Neuron (in vitro differentiated cells): ENCODE measurements around the gene SPOCK1.
"Not testable (repeated sequence)": the region's sequence is repeated elsewhere in the genome, so short reads cannot be mapped to it uniquely, and the experiment has no call there.

Experiments used
- H2AFZ ChIP-seq: one replicate; pipeline ENCODE4 v1.6.1; 2013; ENCODE audit warnings: low read depth, mild to moderate bottlenecking, inconsistent platforms, low read length, moderate library complexity
- H3K27me3 ChIP-seq: one replicate; pipeline ENCODE4 v1.6.1; 2013; ENCODE audit warnings: low read length; ENCODE audit not compliant: insufficient read depth
- H3K36me3 ChIP-seq: one replicate; pipeline ENCODE4 v1.6.1; 2013; ENCODE audit warnings: low read length; ENCODE audit not compliant: insufficient read depth
- H3K4me1 ChIP-seq: one replicate; pipeline ENCODE4 v1.6.1; 2013; ENCODE audit warnings: low read length; ENCODE audit not compliant: insufficient read depth
- H3K4me3 ChIP-seq: 2 replicates; pipeline ENCODE4 v1.5.1; 2013; ENCODE audit warnings: mild to moderate bottlenecking, low read length, moderate library complexity
- H3K9me3 ChIP-seq: one replicate; pipeline ENCODE4 v1.6.1; 2013; ENCODE audit warnings: low read length

Gene SPOCK1

GRCh38 chr5:137259115-137259514, 240.0 kb downstream of the SPOCK1 start:
- peaks cover 20% of the 10 kb centered on the region for H3K4me1 ChIP-seq
- H2AFZ ChIP-seq, H3K4me3 ChIP-seq, H3K36me3 ChIP-seq, H3K27me3 ChIP-seq, H3K9me3 ChIP-seq: not testable (repeated sequence)

- Histone ChIP-seq H3K27me3 (no peaks in the 10 kb centered on the region), H3K4me3 (no peak overlapping the region), H3K36me3 (no peaks in the 10 kb centered on the region), H3K9me3 (no peaks in the 10 kb centered on the region), H2AFZ (no peak overlapping the region), H3K4me1 (no peaks in the 10 kb centered on the region)
Measured at GRCh38 chr5:137254119-137255090, 244.7 kb downstream of the SPOCK1 start.

GRCh38 chr5:137252512-137252911, 246.6 kb downstream of the SPOCK1 start:
- Histone ChIP-seq H3K9me3 (no peaks in the 10 kb centered on the region), H2AFZ (no peak overlapping the region), H3K36me3 (no peaks in the 10 kb centered on the region), H3K4me1 (no peaks in the 10 kb centered on the region), H3K27me3 (no peaks in the 10 kb centered on the region), H3K4me3 (no peak overlapping the region)

- no peak overlapping the region for H2AFZ ChIP-seq
- H3K4me3 ChIP-seq, result no peak overlapping the region
- no peaks in the 10 kb centered on the region for H3K9me3 ChIP-seq
- no peaks in the 10 kb centered on the region for H3K27me3 ChIP-seq
- no peaks in the 10 kb centered on the region for H3K36me3 ChIP-seq
- H3K4me1 ChIP-seq, result no peaks in the 10 kb centered on the region
Measured at GRCh38 chr5:137250421-137250820, 248.7 kb downstream of the SPOCK1 start.

- no peaks in the 10 kb centered on the region for H3K36me3 ChIP-seq
Measured at GRCh38 chr5:137248527-137248926, 250.6 kb downstream of the SPOCK1 start.

GRCh38 chr5:137245438-137245837, 253.7 kb downstream of the SPOCK1 start:
- Histone ChIP-seq H2AFZ (no peak overlapping the region), H3K4me1 (no peaks in the 10 kb centered on the region), H3K4me3 (no peak overlapping the region), H3K36me3 (no peaks in the 10 kb centered on the region), H3K27me3 (no peaks in the 10 kb centered on the region), H3K9me3 (no peaks in the 10 kb centered on the region)

More at GRCh38 chr5:137248527-137248926, 250.6 kb downstream of the SPOCK1 start:
- Histone ChIP-seq H2AFZ (no peak overlapping the region), H3K9me3 (no peaks in the 10 kb centered on the region), H3K4me1 (no peaks in the 10 kb centered on the region), H3K4me3 (no peak overlapping the region), H3K27me3 (no peaks in the 10 kb centered on the region)

GRCh38 chr5:137240285-137240684, 258.8 kb downstream of the SPOCK1 start:
- no peaks in the 10 kb centered on the region for H3K9me3 ChIP-seq
- no peaks in the 10 kb centered on the region for H3K36me3 ChIP-seq
- no peak overlapping the region for H2AFZ ChIP-seq
- no peaks in the 10 kb centered on the region for H3K4me1 ChIP-seq
- no peaks in the 10 kb centered on the region for H3K27me3 ChIP-seq
- H3K4me3 ChIP-seq, result no peak overlapping the region

GRCh38 chr5:137236849-137237507, 262.1 kb downstream of the SPOCK1 start:
- no peaks in the 10 kb centered on the region for H3K27me3 ChIP-seq
- H3K4me3 ChIP-seq, result no peak overlapping the region
- no peak overlapping the region for H2AFZ ChIP-seq
- no peaks in the 10 kb centered on the region for H3K36me3 ChIP-seq
- H3K4me1 ChIP-seq, result no peaks in the 10 kb centered on the region
- H3K9me3 ChIP-seq, result no peaks in the 10 kb centered on the region

- H3K9me3 ChIP-seq, result no peaks in the 10 kb centered on the region
- H3K27me3 ChIP-seq, result no peaks in the 10 kb centered on the region
- no peaks in the 10 kb centered on the region for H3K4me1 ChIP-seq
- H3K4me3 ChIP-seq, result no peak overlapping the region
- H2AFZ ChIP-seq, result no peak overlapping the region
- no peaks in the 10 kb centered on the region for H3K36me3 ChIP-seq
Measured at GRCh38 chr5:137236252-137236651, 262.9 kb downstream of the SPOCK1 start.

- H3K9me3 ChIP-seq, result no peaks in the 10 kb centered on the region
- no peaks in the 10 kb centered on the region for H3K36me3 ChIP-seq
- H3K4me3 ChIP-seq, result no peak overlapping the region
- no peaks in the 10 kb centered on the region for H3K4me1 ChIP-seq
- H3K27me3 ChIP-seq, result no peaks in the 10 kb centered on the region
- H2AFZ ChIP-seq, result no peak overlapping the region
Measured at GRCh38 chr5:137234973-137235943, 263.9 kb downstream of the SPOCK1 start.

GRCh38 chr5:137233726-137234125, 265.4 kb downstream of the SPOCK1 start:
- no peaks in the 10 kb centered on the region for H3K4me1 ChIP-seq
- H3K4me3 ChIP-seq, result no peak overlapping the region
- no peaks in the 10 kb centered on the region for H3K36me3 ChIP-seq
- H3K9me3 ChIP-seq, result no peaks in the 10 kb centered on the region
- no peak overlapping the region for H2AFZ ChIP-seq
- H3K27me3 ChIP-seq, result no peaks in the 10 kb centered on the region

GRCh38 chr5:137233304-137233703, 265.8 kb downstream of the SPOCK1 start:
- H3K36me3 ChIP-seq, H3K9me3 ChIP-seq, H3K4me3 ChIP-seq, H2AFZ ChIP-seq, H3K27me3 ChIP-seq, H3K4me1 ChIP-seq: not testable (repeated sequence)
